GM19043 (cell line): ENCODE data around the gene ARHGEF16.

Experiments used
- ATAC-seq: cut with Tn5 transposase; IDR thresholded peaks from one replicate; pipeline ENCODE4 v1.9.1; 2021; ENCODE audit warnings: low read depth; ENCODE audit not compliant: unreplicated experiment

Gene ARHGEF16

GRCh38 chr1:3511856-3512255, 57.4 kb downstream of the ARHGEF16 start:
- no peak for ATAC-seq

- no peak for ATAC-seq
These were observed 59.9 kb downstream of the ARHGEF16 start for GRCh38 chr1:3514404-3514803.

GRCh38 chr1:3515272-3515671, 60.8 kb downstream of the ARHGEF16 start:
- ATAC-seq = no peak

- ATAC-seq = no peak
These were observed 61.5 kb downstream of the ARHGEF16 start for GRCh38 chr1:3515774-3516480.

GRCh38 chr1:3516481-3516869, 62.0 kb downstream of the ARHGEF16 start:
- no peak for ATAC-seq

- ATAC-seq = no peak
These were observed 62.6 kb downstream of the ARHGEF16 start for GRCh38 chr1:3516911-3517675.

GRCh38 chr1:3518256-3518655, 63.8 kb downstream of the ARHGEF16 start:
- no peak for ATAC-seq

GRCh38 chr1:3518756-3519155, 64.3 kb downstream of the ARHGEF16 start:
- ATAC-seq = no peak

GRCh38 chr1:3519301-3519885, 64.9 kb downstream of the ARHGEF16 start:
- ATAC-seq = no peak

- ATAC-seq = no peak
These were observed 66.2 kb downstream of the ARHGEF16 start for GRCh38 chr1:3520419-3521378.

GRCh38 chr1:3521426-3521825, 67.0 kb downstream of the ARHGEF16 start:
- no peak for ATAC-seq

- ATAC-seq = no peak
These were observed 67.6 kb downstream of the ARHGEF16 start for GRCh38 chr1:3522112-3522511.

- ATAC-seq = no peak
These were observed 68.2 kb downstream of the ARHGEF16 start for GRCh38 chr1:3522564-3523265.

- ATAC-seq = no peak
These were observed 69.5 kb downstream of the ARHGEF16 start for GRCh38 chr1:3523980-3524379.

GRCh38 chr1:3524556-3525203, 70.2 kb downstream of the ARHGEF16 start:
- ATAC-seq = no peak

GRCh38 chr1:3525551-3526482, 71.4 kb downstream of the ARHGEF16 start:
- ATAC-seq = no peak

GRCh38 chr1:3527774-3528173, 73.3 kb downstream of the ARHGEF16 start:
- ATAC-seq = no peak

- no peak for ATAC-seq
These were observed 74.7 kb downstream of the ARHGEF16 start for GRCh38 chr1:3529099-3529729.
